GM12864 (cell line): ENCODE measurements around the gene ETV5.

Experiments
- DNase-seq: peaks from one replicate; pipeline ENCODE4 v3.0.0-alpha.2; 2011; ENCODE audit warnings: low read depth
- H3K4me3 ChIP-seq: 2 replicates; pipeline ENCODE4 v1.5.1; 2011; ENCODE audit warnings: mild to moderate bottlenecking, low read depth, low read length, control low read depth
- TF ChIP-seq, protein P1 (sequence below): IDR thresholded peaks from 2 replicates; pipeline ENCODE4 v1.5.1; 2011; ENCODE audit warnings: low read depth, mild to moderate bottlenecking, moderate library complexity, low read length, control low read depth, inconsistent platforms; ENCODE audit errors: missing control alignments

The ETV5 gene

GRCh38 chr3:186079925-186080324 lies 29.0 kb downstream of the ETV5 start:
- TF ChIP-seq, protein P1, sequence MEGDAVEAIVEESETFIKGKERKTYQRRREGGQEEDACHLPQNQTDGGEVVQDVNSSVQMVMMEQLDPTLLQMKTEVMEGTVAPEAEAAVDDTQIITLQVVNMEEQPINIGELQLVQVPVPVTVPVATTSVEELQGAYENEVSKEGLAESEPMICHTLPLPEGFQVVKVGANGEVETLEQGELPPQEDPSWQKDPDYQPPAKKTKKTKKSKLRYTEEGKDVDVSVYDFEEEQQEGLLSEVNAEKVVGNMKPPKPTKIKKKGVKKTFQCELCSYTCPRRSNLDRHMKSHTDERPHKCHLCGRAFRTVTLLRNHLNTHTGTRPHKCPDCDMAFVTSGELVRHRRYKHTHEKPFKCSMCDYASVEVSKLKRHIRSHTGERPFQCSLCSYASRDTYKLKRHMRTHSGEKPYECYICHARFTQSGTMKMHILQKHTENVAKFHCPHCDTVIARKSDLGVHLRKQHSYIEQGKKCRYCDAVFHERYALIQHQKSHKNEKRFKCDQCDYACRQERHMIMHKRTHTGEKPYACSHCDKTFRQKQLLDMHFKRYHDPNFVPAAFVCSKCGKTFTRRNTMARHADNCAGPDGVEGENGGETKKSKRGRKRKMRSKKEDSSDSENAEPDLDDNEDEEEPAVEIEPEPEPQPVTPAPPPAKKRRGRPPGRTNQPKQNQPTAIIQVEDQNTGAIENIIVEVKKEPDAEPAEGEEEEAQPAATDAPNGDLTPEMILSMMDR: no peak
- DNase-seq: no peak
- no peak overlapping the region for H3K4me3 ChIP-seq

DNA sequence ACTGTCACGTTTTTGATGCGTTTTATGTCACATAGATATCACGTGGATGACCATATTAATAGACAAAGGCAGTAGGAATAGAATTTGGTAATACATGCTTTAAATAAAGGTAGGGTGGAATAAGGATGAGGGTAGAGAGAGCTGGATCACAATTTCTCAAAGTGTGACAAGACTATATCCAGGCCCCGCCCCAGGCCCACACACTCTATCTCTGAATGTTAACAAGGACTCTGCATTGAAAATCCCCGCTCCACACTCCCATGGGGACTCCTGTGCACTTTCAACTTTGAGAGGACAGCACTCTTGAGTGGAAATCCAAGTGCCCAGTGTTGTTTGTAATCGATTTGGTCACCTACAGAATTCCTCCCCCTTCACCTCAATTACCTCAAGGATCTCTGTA lies 31.4 kb downstream of the ETV5 start:
- no peak for DNase-seq
- TF ChIP-seq, protein P1: no peak
- no peak overlapping the region for H3K4me3 ChIP-seq

DNA sequence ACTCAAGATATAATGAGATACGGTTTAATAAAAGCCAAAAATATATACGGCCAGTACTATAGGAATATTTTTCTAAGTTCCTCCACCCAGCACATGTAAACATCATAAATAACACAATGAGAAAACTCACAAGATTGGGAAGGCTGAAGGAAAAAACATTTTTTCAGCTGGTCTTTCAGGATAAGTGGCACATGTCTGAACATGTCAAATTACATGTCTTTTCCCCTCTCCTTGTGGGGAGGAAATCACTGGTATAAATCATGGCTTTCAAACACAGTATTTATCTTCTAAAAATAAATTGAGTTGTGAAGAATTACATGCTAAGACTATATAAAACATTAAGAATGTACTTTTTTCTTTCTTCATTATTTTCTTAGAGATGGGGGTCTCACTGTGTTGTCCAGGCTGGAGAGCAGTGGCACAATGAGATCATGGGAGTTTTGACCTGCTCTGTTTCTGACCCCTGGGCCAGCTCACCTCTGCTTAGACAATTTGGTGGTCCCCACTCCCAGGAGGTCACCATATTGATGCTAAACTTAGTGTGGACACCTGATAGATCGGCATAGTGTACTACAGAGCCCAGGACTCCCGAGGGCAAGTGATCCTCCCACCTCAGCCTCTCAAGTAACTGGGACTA lies 32.8 kb downstream of the ETV5 start:
- TF ChIP-seq, protein P1: no peak
- H3K4me3 ChIP-seq: no peak overlapping the region
- no peak for DNase-seq

- H3K4me3 ChIP-seq: no peak overlapping the region
- TF ChIP-seq, protein P1: no peak
- DNase-seq: no peak
Measured at GRCh38 chr3:186075489-186075888, 33.4 kb downstream of the ETV5 start.

- DNase-seq: no peak
- H3K4me3 ChIP-seq: no peak overlapping the region
- TF ChIP-seq, protein P1: no peak
Measured at GRCh38 chr3:186073641-186074040, 35.2 kb downstream of the ETV5 start.

- no peak for DNase-seq
- H3K4me3 ChIP-seq: no peak overlapping the region
- TF ChIP-seq, protein P1: no peak
Measured at GRCh38 chr3:186070996-186071395, 37.9 kb downstream of the ETV5 start.

- H3K4me3 ChIP-seq: no peak overlapping the region
- no peak for DNase-seq
- TF ChIP-seq, protein P1: no peak
Measured at GRCh38 chr3:186070550-186070949, 38.3 kb downstream of the ETV5 start.
